Gastroesophageal sphincter (tissue), 3 donors: ENCODE data around the gene SSTR3.

ENCODE experiments used
- EP300 ChIP-seq: sonication (generic); formaldehyde crosslinking; IDR thresholded peaks from one replicate; pipeline ENCODE4 v1.6.1; 2017; ENCODE audit warnings: antibody characterized with exemption, mild to moderate bottlenecking
- POLR2A ChIP-seq, 2 donors: fragments of 450-650 bp; IDR thresholded peaks; one replicate each; pipeline ENCODE4 v1.6.1; 2017; ENCODE audit warnings: antibody characterized with exemption in 2 of 2, mild to moderate bottlenecking in 2 of 2, moderate library complexity in 1 of 2
- POLR2AphosphoS5 ChIP-seq: sonication (generic); formaldehyde crosslinking; IDR thresholded peaks from one replicate; pipeline ENCODE4 v1.6.1; 2017; ENCODE audit warnings: antibody characterized with exemption
- TF ChIP-seq, protein P1 (sequence below), 4 experiments: fragments of 200-600 bp in 2 of 4; fragments of 450-650 bp in 2 of 4; sonication (generic) in 1 of 4; IDR thresholded peaks; one replicate each; pipeline ENCODE4 v1.5.1; 2017 to 2019; ENCODE audit warnings: antibody characterized with exemption in 4 of 4, mild to moderate bottlenecking in 2 of 4, moderate library complexity in 2 of 4

DNA sequence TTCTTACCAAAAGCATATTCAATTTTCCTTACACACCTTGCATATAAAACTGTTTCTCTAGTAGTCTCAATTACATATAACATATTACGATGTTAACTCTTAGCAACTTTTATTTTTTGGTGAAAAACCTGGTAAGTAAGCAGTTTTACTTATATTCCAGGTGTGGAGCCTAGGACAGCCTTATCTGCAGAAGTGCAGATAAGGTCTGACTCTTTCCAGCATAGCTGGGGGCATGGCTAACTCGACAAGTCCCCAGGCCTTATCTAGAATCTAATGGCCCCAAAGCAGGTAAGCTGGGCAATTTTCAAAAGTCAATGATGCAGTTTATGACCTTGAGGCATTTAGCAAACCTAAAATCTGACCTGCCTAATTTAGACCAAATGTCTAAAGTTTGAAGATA, 20.1 kb downstream of the SSTR3 start:
- TF ChIP-seq POLR2A (IDR thresholded peaks at IDR 0.05) (no peak), EP300 (no peak), POLR2AphosphoS5 (no peak)
- TF ChIP-seq, protein P1, sequence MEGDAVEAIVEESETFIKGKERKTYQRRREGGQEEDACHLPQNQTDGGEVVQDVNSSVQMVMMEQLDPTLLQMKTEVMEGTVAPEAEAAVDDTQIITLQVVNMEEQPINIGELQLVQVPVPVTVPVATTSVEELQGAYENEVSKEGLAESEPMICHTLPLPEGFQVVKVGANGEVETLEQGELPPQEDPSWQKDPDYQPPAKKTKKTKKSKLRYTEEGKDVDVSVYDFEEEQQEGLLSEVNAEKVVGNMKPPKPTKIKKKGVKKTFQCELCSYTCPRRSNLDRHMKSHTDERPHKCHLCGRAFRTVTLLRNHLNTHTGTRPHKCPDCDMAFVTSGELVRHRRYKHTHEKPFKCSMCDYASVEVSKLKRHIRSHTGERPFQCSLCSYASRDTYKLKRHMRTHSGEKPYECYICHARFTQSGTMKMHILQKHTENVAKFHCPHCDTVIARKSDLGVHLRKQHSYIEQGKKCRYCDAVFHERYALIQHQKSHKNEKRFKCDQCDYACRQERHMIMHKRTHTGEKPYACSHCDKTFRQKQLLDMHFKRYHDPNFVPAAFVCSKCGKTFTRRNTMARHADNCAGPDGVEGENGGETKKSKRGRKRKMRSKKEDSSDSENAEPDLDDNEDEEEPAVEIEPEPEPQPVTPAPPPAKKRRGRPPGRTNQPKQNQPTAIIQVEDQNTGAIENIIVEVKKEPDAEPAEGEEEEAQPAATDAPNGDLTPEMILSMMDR (IDR thresholded peaks at IDR 0.05): no peak
